Neuronal stem cell (in vitro differentiated cells): ENCODE data around the gene POLRMT. TPM values are rescaled to one million over a fixed set of nuclear protein-coding genes. Genes with fewer than 3 reads are reported as not detected.

Source experiments
- DNase-seq: peaks from one replicate; pipeline ENCODE4 v3.0.0-alpha.2; 2013; ENCODE audit warnings: low spot score
- H2AFZ ChIP-seq: one replicate; pipeline ENCODE4 v1.6.1; 2013; ENCODE audit warnings: mild to moderate bottlenecking, low read length, inconsistent platforms
- H2AK5ac ChIP-seq: 2 replicates; pipeline ENCODE4 v1.6.1; 2013; ENCODE audit warnings: low read depth, mild to moderate bottlenecking, inconsistent platforms, low read length, moderate library complexity, mixed read lengths
- H2BK120ac ChIP-seq: 2 replicates; pipeline ENCODE4 v1.6.1; 2013; ENCODE audit warnings: low read depth, mild to moderate bottlenecking, inconsistent platforms, low read length, moderate library complexity, mixed read lengths
- H2BK12ac ChIP-seq: one replicate; pipeline ENCODE4 v1.6.1; 2013; ENCODE audit warnings: low read length, inconsistent platforms
- H2BK15ac ChIP-seq: 2 replicates; pipeline ENCODE4 v1.6.1; 2013; ENCODE audit warnings: mild to moderate bottlenecking, low read length, inconsistent platforms, mixed read lengths
- H2BK5ac ChIP-seq: one replicate; pipeline ENCODE4 v1.6.1; 2013; ENCODE audit warnings: inconsistent platforms, mild to moderate bottlenecking, low read length, moderate library complexity
- H3K14ac ChIP-seq: one replicate; pipeline ENCODE4 v1.6.1; 2013; ENCODE audit warnings: low read length, inconsistent platforms
- H3K18ac ChIP-seq: 2 replicates; pipeline ENCODE4 v1.6.1; 2013; ENCODE audit warnings: low read length, inconsistent platforms
- H3K23ac ChIP-seq: 2 replicates; pipeline ENCODE4 v1.6.1; 2013; ENCODE audit warnings: low read depth, mild to moderate bottlenecking, mixed read lengths, low read length, inconsistent platforms; ENCODE audit not compliant: poor library complexity
- H3K27ac ChIP-seq: replicated peaks from 3 replicates; pipeline ENCODE4 v1.5.1; 2013; ENCODE audit warnings: low read length, inconsistent platforms
- H3K27me3 ChIP-seq, 3 experiments: 2 replicates each; pipeline ENCODE4 v1.6.1; 2013; ENCODE audit warnings: low read length in 3 of 3, mild to moderate bottlenecking in 2 of 3, inconsistent platforms in 1 of 3, low read depth in 1 of 3, mixed read lengths in 1 of 3, moderate library complexity in 1 of 3; ENCODE audit not compliant: control insufficient read depth in 3 of 3, insufficient read depth in 3 of 3
- H3K36me3 ChIP-seq, 2 donors: replicated peaks in 1 of 2; 2 replicates each; pipeline ENCODE4 v1.6.1; 2013; ENCODE audit warnings: low read length in 2 of 2; ENCODE audit not compliant: control insufficient read depth in 2 of 2, insufficient read depth in 2 of 2
- H3K4ac ChIP-seq: 2 replicates; pipeline ENCODE4 v1.6.1; 2013; ENCODE audit warnings: inconsistent platforms, mild to moderate bottlenecking, low read length, moderate library complexity
- H3K4me1 ChIP-seq, 2 donors: 1 replicate in 1 of 2; 2 replicates in 1 of 2; pipeline ENCODE4 v1.6.1; 2013; ENCODE audit warnings: low read length in 2 of 2, low read depth in 1 of 2; ENCODE audit not compliant: control insufficient read depth in 2 of 2, insufficient read depth in 1 of 2
- H3K4me2 ChIP-seq: one replicate; pipeline ENCODE4 v1.6.1; 2013; ENCODE audit warnings: mild to moderate bottlenecking, low read length, inconsistent platforms; ENCODE audit not compliant: insufficient read depth, poor library complexity, severe bottlenecking
- H3K4me3 ChIP-seq, 2 donors: 2 replicates each; pipeline ENCODE4 v1.5.1; 2013; ENCODE audit warnings: low read length in 2 of 2, mild to moderate bottlenecking in 2 of 2, inconsistent platforms in 1 of 2, moderate library complexity in 1 of 2
- H3K79me1 ChIP-seq: one replicate; pipeline ENCODE4 v1.6.1; 2013; ENCODE audit warnings: low read depth, mild to moderate bottlenecking, inconsistent platforms, low read length, moderate library complexity
- H3K9ac ChIP-seq: one replicate; pipeline ENCODE4 v1.6.1; 2013; ENCODE audit warnings: mild to moderate bottlenecking, low read depth, low read length, inconsistent platforms; ENCODE audit not compliant: poor library complexity
- H3K9me3 ChIP-seq, 2 donors: replicated peaks in 1 of 2; 2 replicates each; pipeline versions ENCODE3 to v1.6.1; 2013; ENCODE audit warnings: low read length in 2 of 2, mild to moderate bottlenecking in 2 of 2, inconsistent platforms in 1 of 2, low read depth in 1 of 2, mixed read lengths in 1 of 2, moderate library complexity in 1 of 2; ENCODE audit not compliant: control insufficient read depth in 2 of 2, insufficient read depth in 1 of 2
- H4K8ac ChIP-seq: one replicate; pipeline ENCODE4 v1.6.1; 2013; ENCODE audit warnings: low read depth, mild to moderate bottlenecking, inconsistent platforms, low read length, moderate library complexity
- H4K91ac ChIP-seq: one replicate; pipeline ENCODE4 v1.6.1; 2013; ENCODE audit warnings: low read length, low read depth, mild to moderate bottlenecking, inconsistent platforms; ENCODE audit not compliant: poor library complexity
- WGBS, 2 donors: extraction: QIAGEN DNeasy Blood & Tissue Kit; methylation state at CpG; one replicate each; pipeline ENCODE4 v1.1.7; 2013; ENCODE audit warnings: missing lambda C conversion rate in 2 of 2, mixed read lengths in 1 of 2; ENCODE audit not compliant: insufficient read length in 2 of 2, insufficient replicate concordance in 1 of 2; ENCODE audit errors: extremely low coverage in 2 of 2; 5-methylcytosine and 5-hydroxymethylcytosine counted together
- polyA plus RNA-seq, 2 experiments: library from polyadenylated mRNA; stranded (reverse); fragments of 200-250 nt; gene quantifications; one replicate each; pipeline ENCODE4 v1.2.3, GENCODE V29; 2013

Gene POLRMT
- 50.0 TPM for polyA plus RNA-seq (2013, experiment 1 of 2)
- 45.6 TPM for polyA plus RNA-seq (2013, experiment 2 of 2)

DNA sequence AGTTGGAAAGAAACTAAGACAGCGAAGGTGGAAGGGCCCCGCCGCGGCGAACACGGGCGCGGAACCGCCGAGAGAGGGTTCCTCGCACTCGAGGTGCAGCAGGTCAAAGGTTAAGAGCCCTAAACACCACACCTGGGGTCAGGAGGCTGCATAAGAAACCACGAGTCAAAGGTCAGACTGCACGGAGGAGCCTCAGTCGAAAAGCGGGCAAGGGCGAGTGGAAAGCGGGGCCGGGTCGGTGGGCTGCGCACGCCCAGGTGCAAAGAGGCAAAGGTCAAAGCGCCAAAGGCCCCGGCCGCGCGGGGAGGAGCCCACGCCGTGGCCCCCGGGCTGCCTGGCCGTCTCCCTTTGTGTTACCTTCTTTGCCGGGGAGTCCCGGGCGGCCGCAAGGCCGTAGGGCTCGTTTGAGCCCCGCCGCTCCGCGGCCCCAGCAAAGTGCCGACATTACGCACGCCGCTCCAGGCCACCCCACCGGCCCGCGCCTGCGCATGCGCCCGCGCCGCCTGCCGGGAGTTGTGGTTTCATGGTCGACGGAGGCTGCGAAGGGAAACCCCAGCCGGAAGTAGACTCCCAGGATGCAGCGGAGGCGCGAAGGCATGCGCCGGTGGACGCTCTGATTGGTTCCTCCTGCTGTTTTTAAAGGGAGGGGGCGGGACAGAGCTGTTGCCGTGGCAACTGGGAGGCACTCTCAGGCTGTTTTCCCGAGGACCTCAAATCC is at the start of gene POLRMT:
Gene POLRMT, minus strand, starts transcription at position 470 of the 718 bp plus-strand sequence. Its CDS starts 25 bp downstream, at position 445.
- no peak within 1 kb of the TSS for H2BK5ac ChIP-seq
- peaks cover 8% of the 10 kb centered on the region for H3K79me1 ChIP-seq
- no peak within 1 kb of the TSS for H2BK12ac ChIP-seq
- no peak within 1 kb of the TSS for H4K91ac ChIP-seq
- peak within 1 kb of the TSS; percentile 97 for H3K9ac ChIP-seq
- H3K4me2 ChIP-seq, result peak within 1 kb of the TSS; percentile 96
- peak within 1 kb of the TSS; percentile 46 for H3K4ac ChIP-seq
- H3K4me1 ChIP-seq, result peaks cover 8% of the 10 kb centered on the region in 2 donors
- peak within 1 kb of the TSS; percentile 91 for H2AK5ac ChIP-seq
- WGBS, 2 donors, result no CpG with 5 or more reads among the region's 67 CpGs
- peak within 1 kb of the TSS; percentile 91 to 100 for H3K4me3 ChIP-seq
- peak within 1 kb of the TSS; percentile 94 for H3K18ac ChIP-seq
- peak within 1 kb of the TSS; percentile 26 for H2BK15ac ChIP-seq
- H2AFZ ChIP-seq, result peak within 1 kb of the TSS; percentile 87
- H3K9me3 ChIP-seq, result no peaks in the 10 kb centered on the region
- peak within 1 kb of the TSS; percentile 37 for H3K27ac ChIP-seq
- peaks cover 5 to 22% of the 10 kb centered on the region in 2 donors for H3K36me3 ChIP-seq
- H3K23ac ChIP-seq, result peak within 1 kb of the TSS; percentile 91
- DNase-seq, result peak; percentile 97
- H3K14ac ChIP-seq, result peak within 1 kb of the TSS; percentile 75
- no peak within 1 kb of the TSS for H4K8ac ChIP-seq
- no peak within 1 kb of the TSS for H2BK120ac ChIP-seq
- H3K27me3 ChIP-seq, result no peaks in the 10 kb centered on the region

DNA sequence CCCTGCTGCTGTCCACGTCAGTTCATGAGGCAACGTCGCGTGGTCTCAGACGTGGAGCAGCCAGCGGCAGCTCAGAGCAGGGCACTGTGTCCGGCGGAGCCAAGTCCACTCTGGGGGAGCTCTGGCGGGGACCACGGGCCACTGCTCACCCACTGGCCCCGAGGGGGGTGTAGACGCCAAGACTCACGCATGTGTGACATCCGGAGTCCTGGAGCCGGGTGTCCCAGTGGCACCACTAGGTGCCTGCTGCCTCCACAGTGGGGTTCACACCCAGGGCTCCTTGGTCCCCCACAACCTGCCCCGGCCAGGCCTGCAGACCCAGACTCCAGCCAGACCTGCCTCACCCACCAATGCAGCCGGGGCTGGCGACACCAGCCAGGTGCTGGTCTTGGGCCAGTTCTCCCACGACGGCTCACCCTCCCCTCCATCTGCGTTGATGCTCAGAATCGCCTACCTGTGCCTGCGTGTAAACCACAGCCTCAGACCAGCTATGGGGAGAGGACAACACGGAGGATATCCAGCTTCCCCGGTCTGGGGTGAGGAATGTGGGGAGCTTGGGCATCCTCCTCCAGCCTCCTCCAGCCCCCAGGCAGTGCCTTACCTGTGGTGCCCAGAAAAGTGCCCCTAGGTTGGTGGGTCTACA is 49.5 kb upstream of the POLRMT start:
- Histone ChIP-seq H3K9me3 (no peaks in the 10 kb centered on the region), H3K23ac (peak overlapping the region; percentile 85), H2BK12ac (peak overlapping the region; percentile 73), H4K8ac (peak overlapping the region; percentile 17), H3K79me1 (peaks cover 6% of the 10 kb centered on the region), H3K14ac (peak overlapping the region; percentile 38), H3K36me3 (no peaks in the 10 kb centered on the region), H2AFZ (no peak overlapping the region), H3K4me1 (peaks cover 2 to 3% of the 10 kb centered on the region in 2 donors), H2BK120ac (no peak overlapping the region), H3K27ac (no peak overlapping the region), H3K18ac (peak overlapping the region; percentile 90), H3K9ac (no peak overlapping the region), H2BK15ac (peak overlapping the region; percentile 89), H3K4ac (peak overlapping the region; percentile 10), H3K27me3 (peaks cover 0 to under 1% (median 0%) of the 10 kb centered on the region in 3 experiments), H2AK5ac (peak overlapping the region; percentile 81), H3K4me3 (peak overlapping the region in 1 of 2 donors; percentile 8), H3K4me2 (no peak overlapping the region), H2BK5ac (no peak overlapping the region), H4K91ac (no peak overlapping the region)
- no peak for DNase-seq
- no CpG with 5 or more reads among the region's 25 CpGs for WGBS, 2 donors

DNA sequence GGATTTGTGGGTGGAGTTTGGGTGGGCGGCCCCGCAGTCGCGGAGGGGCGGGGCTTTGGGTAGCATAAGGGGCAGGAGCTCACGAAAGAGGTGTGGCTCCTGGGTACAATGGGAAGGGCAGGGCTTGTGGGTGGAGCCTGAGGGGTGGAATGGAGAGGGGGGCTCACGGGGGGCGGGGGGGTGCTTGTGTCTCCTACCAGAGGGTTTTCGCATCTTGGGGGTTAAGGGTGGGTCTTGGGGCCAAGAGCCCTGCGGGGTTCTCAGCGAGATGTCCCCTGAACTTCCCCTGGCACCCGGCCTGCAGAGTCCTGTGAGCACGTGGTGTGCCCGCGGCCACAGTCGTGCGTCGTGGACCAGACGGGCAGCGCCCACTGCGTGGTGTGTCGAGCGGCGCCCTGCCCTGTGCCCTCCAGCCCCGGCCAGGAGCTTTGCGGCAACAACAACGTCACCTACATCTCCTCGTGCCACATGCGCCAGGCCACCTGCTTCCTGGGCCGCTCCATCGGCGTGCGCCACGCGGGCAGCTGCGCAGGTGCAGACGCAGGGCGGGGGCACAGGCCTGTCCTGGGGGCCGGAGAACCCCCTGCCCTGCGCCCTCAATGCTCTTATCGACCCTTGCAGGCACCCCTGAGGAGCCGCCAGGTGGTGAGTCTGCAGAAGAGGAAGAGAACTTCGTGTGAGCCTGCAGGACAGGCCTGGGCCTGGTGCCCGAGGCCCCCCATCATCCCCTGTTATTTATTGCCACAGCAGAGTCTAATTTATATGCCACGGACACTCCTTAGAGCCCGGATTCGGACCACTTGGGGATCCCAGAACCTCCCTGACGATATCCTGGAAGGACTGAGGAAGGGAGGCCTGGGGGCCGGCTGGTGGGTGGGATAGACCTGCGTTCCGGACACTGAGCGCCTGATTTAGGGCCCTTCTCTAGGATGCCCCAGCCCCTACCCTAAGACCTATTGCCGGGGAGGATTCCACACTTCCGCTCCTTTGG is 48.0 kb upstream of the POLRMT start:
- H2BK120ac ChIP-seq, result peak overlapping the region; percentile 97
- peak overlapping the region; percentile 99 for H4K8ac ChIP-seq
- peak overlapping the region; percentile 98 for H3K4ac ChIP-seq
- no peak for DNase-seq
- peak overlapping the region; percentile 87 for H2BK5ac ChIP-seq
- H3K9me3 ChIP-seq, result no peaks in the 10 kb centered on the region
- H3K4me2 ChIP-seq, result peak overlapping the region; percentile 86
- peak overlapping the region; percentile 70 for H3K9ac ChIP-seq
- no peaks in the 10 kb centered on the region for H3K36me3 ChIP-seq
- H3K79me1 ChIP-seq, result peaks cover 6% of the 10 kb centered on the region
- H2BK12ac ChIP-seq, result peak overlapping the region; percentile 95
- peaks cover 0 to 8% (median 5%) of the 10 kb centered on the region in 3 experiments for H3K27me3 ChIP-seq
- H4K91ac ChIP-seq, result peak overlapping the region; percentile 96
- peak overlapping the region; percentile 93 for H3K23ac ChIP-seq
- WGBS, 2 donors, result no CpG with 5 or more reads among the region's 54 CpGs
- peak overlapping the region; percentile 100 for H2BK15ac ChIP-seq
- H3K27ac ChIP-seq, result peak overlapping the region; percentile 59
- H3K14ac ChIP-seq, result peak overlapping the region; percentile 97
- H2AK5ac ChIP-seq, result peak overlapping the region; percentile 100
- peak overlapping the region; percentile 96 for H3K18ac ChIP-seq
- H3K4me3 ChIP-seq, result peak overlapping the region in 1 of 2 donors; percentile 60
- H2AFZ ChIP-seq, result peak overlapping the region; percentile 98
- H3K4me1 ChIP-seq, result peaks cover 6 to 7% of the 10 kb centered on the region in 2 donors
